ENCODE data around the gene ERCC4. TPM values are rescaled to one million over a fixed set of nuclear protein-coding genes. Genes with fewer than 3 reads are reported as not detected.

Gene ERCC4
- total RNA-seq, 1 donor from 2014 or later = 12.9 TPM

DNA sequence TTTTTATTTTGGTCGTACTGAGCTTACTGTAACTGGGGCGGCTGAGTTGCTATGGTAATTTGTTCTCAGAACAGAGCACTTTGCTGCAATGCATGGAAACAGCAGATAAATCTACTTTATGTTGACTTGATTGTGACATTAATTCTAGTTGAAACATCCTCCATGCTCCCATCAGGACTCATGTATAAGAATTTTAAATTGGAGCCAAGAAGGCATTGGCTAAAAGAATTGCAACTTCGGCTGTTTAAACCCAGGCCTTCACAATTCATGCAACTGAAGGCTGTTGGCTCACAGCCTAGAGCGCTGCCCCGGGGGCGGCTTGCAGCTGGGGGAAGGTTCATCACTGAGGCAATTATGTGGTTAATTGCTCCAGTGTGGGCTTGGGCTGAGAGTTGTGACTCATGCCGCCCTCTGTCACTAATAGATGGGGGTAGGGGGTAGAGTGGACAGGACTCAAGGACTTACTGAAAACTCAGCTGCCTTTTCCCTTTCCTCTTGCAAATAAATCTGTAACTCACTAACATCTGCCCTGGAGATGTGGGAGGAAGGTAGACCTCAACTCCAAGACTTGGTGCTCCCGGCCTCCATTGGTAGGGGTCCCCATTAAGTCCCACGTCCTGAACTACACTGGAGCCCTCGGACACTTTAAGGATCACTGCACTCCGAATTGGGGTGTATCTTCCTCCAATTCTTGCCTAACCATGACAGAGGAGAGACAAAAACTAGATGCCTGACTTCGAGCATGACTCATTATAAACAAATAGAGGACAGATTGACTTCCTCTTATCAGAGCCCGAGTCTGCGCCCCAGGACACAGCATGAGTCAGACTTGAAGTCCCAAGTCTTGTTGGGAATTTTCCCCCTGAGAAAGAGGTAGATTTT is 37.5 kb downstream of the ERCC4 start:
- Mint-ChIP-seq H3K9me3 (no peaks in the 10 kb centered on the region), H3K4me3 (no peak overlapping the region), H3K36me3 (ENCODE audit: low read depth) (no peaks in the 10 kb centered on the region), H3K27me3 (ENCODE audit: low read depth) (no peaks in the 10 kb centered on the region), H3K4me1 (peaks cover 21% of the 10 kb centered on the region), H3K27ac (ENCODE audit: unreplicated experiment) (no peak overlapping the region)
- TF ChIP-seq, protein P1, sequence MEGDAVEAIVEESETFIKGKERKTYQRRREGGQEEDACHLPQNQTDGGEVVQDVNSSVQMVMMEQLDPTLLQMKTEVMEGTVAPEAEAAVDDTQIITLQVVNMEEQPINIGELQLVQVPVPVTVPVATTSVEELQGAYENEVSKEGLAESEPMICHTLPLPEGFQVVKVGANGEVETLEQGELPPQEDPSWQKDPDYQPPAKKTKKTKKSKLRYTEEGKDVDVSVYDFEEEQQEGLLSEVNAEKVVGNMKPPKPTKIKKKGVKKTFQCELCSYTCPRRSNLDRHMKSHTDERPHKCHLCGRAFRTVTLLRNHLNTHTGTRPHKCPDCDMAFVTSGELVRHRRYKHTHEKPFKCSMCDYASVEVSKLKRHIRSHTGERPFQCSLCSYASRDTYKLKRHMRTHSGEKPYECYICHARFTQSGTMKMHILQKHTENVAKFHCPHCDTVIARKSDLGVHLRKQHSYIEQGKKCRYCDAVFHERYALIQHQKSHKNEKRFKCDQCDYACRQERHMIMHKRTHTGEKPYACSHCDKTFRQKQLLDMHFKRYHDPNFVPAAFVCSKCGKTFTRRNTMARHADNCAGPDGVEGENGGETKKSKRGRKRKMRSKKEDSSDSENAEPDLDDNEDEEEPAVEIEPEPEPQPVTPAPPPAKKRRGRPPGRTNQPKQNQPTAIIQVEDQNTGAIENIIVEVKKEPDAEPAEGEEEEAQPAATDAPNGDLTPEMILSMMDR (conservative IDR thresholded peaks at IDR 0.05) = no peak
- no peak for DNase-seq (ENCODE audit: low read depth, low spot score)

DNA sequence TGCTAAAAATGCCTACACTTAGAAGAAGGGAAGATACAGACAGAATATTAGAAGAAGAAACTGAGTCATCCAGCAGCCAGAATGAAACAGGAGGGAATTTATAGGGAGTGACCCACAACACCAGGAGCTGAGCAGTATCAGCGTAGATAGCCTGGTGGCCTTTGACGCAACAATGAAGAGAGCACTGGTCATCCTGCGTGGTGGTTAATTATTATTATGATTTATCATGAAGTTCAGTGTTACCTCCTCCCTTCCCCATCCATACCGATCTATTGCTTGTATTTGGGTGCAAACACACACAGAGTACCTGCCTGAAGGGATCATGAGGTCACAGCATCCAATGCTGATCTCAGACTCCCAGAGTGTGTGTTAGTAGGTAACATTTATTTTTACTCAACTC is 38.5 kb downstream of the ERCC4 start:
- Mint-ChIP-seq H3K27me3 (ENCODE audit: low read depth) (peaks cover 4% of the 10 kb centered on the region), H3K27ac (ENCODE audit: unreplicated experiment) (no peak overlapping the region), H3K4me1 (peaks cover 21% of the 10 kb centered on the region), H3K4me3 (no peak overlapping the region), H3K9me3 (no peaks in the 10 kb centered on the region), H3K36me3 (ENCODE audit: low read depth) (no peaks in the 10 kb centered on the region)
- TF ChIP-seq, protein P1 (conservative IDR thresholded peaks at IDR 0.05) = no peak
- DNase-seq (ENCODE audit: low read depth, low spot score) = no peak

DNA sequence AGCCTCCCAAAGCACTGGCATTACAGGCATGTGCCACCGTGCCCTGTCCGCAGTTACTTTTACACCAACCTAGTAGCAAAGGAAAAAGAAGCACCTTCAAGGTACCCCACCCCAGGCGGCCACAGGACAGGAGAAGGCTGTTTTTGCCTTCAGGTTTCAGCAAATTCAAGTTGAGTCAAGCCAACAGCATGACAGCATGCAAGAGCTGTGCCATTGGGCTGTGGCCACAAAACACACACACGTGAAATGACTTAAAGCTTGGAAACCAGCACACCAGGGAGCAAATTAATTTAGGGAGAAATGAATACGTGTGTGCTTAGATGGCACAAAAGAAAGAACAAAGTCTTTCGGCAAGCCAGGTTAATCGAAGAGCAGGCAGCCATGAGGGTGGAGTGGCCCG is 39.7 kb downstream of the ERCC4 start:
- H3K9me3 Mint-ChIP-seq = no peaks in the 10 kb centered on the region
- TF ChIP-seq, protein P1 (conservative IDR thresholded peaks at IDR 0.05) = no peak
- no peaks in the 10 kb centered on the region for H3K36me3 Mint-ChIP-seq (ENCODE audit: low read depth)
- no peak overlapping the region for H3K4me3 Mint-ChIP-seq
- H3K4me1 Mint-ChIP-seq = peaks cover 21% of the 10 kb centered on the region
- DNase-seq (ENCODE audit: low read depth, low spot score) = no peak
- H3K27ac Mint-ChIP-seq (ENCODE audit: unreplicated experiment) = no peak overlapping the region
- peaks cover 8% of the 10 kb centered on the region for H3K27me3 Mint-ChIP-seq (ENCODE audit: low read depth)

DNA sequence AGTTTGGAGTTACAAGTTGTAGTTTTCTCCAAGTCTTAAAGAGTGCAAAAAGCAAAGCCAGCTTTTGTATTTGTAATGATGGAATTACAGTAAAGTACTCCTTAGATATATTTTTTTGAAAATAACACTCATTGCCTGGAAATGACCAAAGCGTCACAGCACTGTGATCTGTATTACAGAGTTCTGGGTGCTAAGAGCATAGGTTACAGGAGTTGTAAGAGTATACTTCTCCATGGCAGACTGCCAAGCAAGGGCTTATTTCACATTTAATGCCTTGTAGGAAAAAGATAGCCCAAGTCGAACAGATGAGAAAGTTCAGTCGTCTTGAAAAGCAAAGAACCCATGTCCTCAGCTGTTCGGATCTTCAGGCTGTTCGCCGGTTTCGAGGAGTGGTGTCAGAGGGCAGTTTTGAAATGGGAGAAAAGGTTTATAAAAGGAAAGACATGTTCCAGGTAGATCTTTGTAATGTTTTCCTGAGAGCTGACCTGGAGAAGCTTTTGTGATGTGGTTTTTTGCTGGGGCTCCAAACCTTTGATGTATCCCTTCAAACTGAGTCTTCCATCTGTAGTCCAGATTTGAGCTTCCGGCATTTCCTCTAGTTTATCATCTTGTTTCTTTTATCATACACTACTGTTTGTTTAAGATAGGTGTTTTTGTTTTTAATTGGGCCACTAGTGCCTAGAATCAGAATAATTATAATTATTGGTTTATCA is 41.3 kb downstream of the ERCC4 start:
- Mint-ChIP-seq H3K4me1 (peaks cover 12% of the 10 kb centered on the region), H3K9me3 (no peaks in the 10 kb centered on the region), H3K27ac (ENCODE audit: unreplicated experiment) (no peak overlapping the region), H3K36me3 (ENCODE audit: low read depth) (no peaks in the 10 kb centered on the region), H3K4me3 (no peak overlapping the region), H3K27me3 (ENCODE audit: low read depth) (peaks cover 21% of the 10 kb centered on the region)
- no peak for DNase-seq (ENCODE audit: low read depth, low spot score)
- TF ChIP-seq, protein P1 (conservative IDR thresholded peaks at IDR 0.05) = no peak

DNA sequence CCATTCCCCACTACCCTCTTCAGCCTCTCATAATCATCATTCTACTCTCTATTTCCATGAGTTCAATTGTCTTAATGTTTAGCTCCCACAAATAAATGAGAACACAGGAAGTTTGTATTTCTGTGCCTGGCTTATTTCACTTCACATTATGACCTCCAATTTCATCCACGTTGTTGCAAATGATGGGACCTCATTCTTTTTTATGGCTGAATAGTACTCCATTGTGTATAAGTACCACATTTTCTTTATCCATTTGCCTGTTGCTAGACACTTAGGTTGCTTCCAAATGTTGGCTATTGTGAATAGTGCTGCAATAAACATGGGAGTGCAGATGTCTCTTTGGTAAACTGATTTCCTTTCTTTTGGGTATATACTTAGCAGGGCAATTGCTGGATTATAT is 42.3 kb downstream of the ERCC4 start:
- Mint-ChIP-seq H3K9me3 (no peaks in the 10 kb centered on the region), H3K4me3 (no peak overlapping the region), H3K27me3 (ENCODE audit: low read depth) (peaks cover 24% of the 10 kb centered on the region), H3K36me3 (ENCODE audit: low read depth) (no peaks in the 10 kb centered on the region), H3K27ac (ENCODE audit: unreplicated experiment) (no peak overlapping the region), H3K4me1 (peaks cover 7% of the 10 kb centered on the region)
- TF ChIP-seq, protein P1 (conservative IDR thresholded peaks at IDR 0.05) = no peak
- no peak for DNase-seq (ENCODE audit: low read depth, low spot score)
